HG03175 (cell line): ENCODE results near the gene FAM83E.
"Not testable (repeated sequence)": the region's sequence is repeated elsewhere in the genome, so short reads cannot be mapped to it uniquely, and the experiment has no call there.

ENCODE experiments used
- ATAC-seq: cut with Tn5 transposase; IDR thresholded peaks from one replicate; pipeline ENCODE4 v1.9.1; 2021; ENCODE audit warnings: mild to moderate bottlenecking, moderate library complexity; ENCODE audit not compliant: unreplicated experiment

Gene FAM83E

DNA sequence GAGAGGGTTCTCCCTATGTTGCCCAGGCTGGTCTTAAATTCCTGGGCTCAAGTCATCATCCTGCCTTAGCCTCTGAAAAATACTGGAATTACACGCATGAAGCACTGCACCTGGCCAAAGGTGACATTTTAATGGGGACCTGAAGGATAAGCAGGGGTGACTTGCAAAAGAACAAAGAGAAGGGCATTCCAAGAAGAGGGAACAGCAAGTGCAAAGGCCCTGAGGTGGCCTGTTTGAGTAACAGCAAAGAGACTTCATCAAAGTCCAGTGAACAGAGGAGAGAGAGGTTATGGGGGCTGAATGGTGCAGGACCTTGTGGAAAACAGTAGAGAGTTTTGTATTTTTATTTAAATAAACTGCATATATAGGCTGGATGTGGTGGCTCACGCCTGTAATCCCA lies 27.0 kb upstream of the FAM83E start:
- ATAC-seq = no peak

DNA sequence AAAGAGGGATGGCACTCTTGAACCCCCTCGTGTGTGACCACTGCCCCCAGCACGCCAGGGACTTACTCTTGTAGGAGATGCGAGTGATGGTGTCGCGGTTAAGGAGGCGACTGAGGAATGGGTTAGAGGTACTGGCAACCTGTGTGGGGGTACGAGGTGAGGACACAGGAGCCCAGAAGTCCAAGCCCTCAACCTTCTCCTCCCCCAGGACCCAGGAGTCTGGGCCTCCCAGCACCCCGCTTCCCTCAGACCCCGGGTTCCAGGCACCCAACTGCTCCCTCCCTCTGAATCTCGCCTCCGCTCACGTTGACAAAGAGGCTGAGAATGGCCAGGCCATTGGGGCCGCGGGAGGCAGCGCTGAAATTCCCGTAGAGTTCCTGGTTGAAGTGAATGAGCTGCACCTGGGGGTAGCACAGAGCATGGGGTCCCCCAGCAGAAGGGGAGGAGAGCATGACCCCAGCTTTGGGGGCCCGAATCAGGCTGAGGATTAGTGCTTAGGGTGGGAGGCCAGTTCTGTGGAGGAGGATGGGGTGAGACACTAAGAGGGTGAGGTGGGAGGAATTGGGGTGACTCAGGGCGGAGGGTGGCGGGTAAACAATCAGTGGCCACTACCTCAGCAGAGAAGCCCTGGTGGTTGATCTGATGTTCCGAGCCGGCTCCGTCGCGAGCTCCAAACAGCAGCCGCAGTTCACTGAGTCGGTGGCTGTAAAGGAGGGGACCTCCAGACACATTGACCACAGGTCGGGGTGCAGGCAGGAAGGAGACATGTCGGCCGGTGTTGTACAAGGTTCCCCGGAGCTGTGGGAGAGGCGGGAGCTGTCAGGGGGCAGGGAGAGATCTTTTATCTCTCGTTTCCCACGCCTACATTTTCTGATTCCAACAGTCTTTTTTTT lies 24.9 kb upstream of the FAM83E start:
- ATAC-seq = no peak

DNA sequence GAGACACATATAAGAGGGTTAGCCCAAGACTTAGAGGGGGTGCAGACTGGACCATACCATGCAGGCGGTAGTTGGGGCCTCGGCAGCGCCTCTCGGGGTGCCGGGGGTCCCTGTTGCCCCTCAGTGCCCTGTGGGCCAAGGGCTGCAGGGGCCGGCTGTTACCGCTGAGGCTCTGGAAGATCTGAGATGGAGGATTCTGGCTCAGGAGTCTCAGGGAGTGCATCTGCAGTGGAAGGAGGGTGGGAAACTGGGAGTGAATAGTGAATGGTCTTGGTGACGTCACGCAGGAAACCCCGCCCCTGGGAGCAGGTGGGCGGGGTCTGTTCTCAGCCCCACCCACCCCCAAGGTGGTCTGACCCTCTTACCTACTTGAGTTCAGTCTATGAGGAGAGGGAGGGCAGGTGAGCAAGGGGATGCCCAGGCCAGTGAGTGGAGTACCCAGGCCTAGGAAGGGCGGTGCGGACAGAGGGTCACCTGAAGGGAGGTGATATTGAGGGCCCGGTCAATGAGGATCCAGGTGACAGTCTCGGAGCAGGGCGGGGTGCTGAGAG lies 24.0 kb upstream of the FAM83E start:
- ATAC-seq = no peak

DNA sequence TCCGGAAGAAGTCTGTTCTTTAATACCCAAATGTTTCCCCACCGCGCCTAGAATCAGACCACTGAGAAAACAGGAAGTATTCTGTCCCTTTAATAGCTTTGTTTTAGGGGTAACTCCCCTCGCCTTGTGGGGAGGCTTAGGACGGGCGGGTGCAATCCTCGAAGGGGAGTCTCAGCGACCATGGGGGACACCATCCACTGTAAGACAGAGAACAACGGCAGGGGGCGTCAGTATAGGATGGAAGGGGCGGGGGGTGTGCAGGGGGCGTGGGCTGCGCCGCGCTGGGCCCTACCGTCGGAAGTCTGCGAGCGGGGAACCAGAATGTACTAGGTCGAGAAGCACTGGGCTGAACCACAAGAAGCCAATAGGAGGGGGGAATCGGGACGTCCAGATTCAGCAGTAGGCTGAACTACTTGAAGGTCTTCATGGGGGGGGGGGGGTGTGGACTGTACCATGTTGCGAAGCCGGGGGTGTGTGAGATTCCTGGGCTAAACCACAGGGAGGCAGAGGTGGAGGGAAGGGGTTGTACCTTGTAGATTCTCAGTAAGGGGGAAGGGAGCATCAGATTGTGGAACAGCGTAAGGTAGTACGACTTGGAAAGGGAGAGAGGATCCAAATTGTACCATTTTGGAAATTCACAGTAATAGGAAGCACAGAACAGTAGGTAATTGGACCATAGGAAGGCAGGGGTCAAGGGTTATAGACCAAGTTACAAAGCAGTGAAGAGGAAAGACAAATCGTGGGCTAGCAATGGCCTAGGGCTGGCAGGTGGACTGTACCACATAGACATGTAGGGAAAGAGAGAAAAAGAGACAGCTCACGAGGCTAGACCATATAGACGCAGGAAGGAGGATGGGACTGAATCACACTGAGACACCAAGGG lies 23.3 kb upstream of the FAM83E start:
- peak; percentile 14 for ATAC-seq

DNA sequence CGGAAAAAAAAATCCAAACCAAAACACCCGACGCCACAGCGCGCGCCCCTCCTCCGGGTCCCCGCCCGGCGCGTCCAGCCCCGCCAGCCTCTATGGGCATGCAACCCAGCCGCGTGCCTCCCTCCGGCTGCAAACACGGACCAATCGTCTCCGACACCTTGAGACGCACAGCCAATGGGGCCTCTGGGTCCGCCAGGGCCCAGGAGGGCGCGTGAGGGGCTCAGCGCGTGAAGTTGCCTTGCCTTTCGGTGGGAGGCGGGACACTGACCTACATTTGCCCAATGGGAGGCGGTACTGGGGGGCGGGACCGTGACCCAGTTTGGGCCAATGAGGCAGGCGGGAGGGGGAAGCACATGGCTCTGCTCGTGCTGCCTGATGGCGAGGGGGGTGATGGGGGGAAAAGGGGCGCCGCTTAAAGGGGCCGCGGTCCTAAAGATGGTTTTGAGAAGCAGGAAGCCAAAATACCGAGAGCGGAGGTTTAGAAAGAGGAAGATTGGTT lies 22.6 kb upstream of the FAM83E start:
- peak; percentile 69 for ATAC-seq

DNA sequence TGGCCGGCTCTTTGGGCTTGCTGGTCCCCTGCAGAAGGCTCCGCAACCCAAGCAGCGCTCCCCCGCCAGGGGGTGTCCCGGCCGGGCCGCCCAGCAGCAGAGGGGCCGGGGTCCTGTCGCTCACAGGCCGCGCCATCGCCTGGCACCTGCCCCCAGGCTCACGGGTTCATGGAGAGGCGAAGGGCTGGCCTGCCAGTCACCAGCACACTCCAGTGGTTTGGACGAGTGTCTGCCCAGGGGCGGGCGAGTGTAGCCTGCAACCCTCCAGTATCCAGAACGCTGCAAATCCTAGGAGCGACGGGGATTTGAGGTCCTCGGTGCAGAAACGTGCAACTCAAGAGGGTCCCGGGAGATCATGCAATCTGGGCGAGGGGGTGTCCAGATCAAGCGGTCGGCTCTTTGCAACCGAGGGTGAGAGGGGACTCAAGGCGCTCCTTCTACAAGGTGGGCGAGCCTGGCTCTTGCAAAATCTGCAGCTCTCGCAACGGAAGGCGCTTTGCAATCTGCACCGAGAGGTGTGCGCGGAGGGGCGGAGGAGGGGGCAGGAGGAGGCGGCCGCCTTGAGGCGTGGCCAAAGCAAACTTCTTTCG lies 22.1 kb upstream of the FAM83E start, which contains the start of gene DBP:
Gene DBP (minus strand): TSS at position 521 of the 590 bp plus-strand sequence. CDS start 385 bp downstream, at position 136.
- ATAC-seq = no peak

DNA sequence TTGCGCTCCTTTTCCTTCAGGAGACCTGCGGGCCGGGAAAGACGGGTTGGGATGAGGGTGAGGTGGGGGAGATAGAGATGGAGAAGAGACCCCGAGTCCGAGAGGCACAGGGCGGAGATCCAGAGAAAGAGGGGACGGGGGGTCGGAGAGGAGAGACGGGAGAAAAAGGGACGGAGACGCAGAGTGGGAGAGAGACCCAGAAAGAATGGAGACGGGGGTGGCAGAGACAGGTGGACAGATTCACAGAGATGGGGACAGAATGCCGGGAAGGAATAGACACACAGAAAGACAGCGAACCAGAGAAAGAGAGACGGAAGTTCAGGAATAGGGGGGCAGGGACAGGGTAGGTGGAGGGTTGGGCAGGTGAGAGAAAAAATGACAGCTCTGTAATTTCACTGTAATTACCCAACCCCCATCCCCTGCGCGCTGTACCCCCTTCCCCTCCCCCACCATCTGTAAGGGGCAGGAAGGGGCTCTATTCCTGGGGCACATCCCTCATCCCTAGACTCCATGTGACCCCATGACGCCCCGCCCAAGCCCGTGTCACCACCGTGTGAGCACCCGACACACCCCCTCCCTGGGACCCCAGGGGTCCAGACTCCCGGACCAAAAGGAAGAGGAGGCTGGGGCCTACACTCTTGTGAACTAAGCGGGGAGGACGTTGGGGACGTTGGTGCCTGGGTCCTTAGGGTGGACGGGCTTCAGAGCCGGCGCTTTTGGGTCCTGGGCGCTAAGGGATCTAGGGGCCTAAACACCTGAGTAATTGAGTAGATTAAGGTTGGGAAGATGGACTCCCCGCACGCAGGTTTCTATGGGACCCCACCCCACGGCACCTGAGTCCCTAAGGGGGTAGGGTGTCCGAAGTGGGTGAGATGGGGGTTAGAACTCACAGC lies 21.3 kb upstream of the FAM83E start:
- no peak for ATAC-seq

DNA sequence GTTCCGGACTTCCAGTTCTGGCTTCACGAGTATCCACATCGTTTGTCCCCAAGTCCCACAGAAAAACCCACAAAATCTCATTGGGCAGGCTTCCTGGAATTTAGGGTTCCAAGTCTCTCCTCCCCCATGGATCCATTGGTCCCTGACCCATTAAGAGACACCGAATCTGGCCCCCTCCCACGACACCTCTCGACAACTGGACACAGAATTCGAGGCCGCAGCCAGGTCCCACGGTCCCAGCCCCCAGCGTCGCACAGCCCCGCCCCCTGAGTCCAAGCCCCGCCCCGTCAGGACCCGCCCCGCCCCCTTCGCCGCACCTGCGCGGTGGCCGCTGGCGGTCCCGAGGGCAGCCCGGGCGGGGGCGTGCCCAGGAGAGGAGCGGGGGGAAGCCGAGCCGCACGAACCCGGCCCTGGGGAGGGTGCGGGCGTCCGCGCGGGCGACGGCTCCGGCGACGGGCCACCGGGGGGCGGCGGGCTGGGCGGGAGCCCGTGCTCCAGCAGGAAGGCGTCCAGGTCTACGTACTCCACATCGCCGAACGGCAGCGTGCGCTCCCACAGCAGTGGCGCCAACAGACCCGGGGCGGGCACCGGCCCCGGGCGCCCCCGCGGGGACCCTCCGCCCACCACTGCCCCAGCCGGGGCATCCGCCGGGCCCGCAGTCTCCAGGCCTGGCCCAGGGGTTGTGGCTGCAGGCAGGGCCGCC lies 20.5 kb upstream of the FAM83E start:
- ATAC-seq = no peak

DNA sequence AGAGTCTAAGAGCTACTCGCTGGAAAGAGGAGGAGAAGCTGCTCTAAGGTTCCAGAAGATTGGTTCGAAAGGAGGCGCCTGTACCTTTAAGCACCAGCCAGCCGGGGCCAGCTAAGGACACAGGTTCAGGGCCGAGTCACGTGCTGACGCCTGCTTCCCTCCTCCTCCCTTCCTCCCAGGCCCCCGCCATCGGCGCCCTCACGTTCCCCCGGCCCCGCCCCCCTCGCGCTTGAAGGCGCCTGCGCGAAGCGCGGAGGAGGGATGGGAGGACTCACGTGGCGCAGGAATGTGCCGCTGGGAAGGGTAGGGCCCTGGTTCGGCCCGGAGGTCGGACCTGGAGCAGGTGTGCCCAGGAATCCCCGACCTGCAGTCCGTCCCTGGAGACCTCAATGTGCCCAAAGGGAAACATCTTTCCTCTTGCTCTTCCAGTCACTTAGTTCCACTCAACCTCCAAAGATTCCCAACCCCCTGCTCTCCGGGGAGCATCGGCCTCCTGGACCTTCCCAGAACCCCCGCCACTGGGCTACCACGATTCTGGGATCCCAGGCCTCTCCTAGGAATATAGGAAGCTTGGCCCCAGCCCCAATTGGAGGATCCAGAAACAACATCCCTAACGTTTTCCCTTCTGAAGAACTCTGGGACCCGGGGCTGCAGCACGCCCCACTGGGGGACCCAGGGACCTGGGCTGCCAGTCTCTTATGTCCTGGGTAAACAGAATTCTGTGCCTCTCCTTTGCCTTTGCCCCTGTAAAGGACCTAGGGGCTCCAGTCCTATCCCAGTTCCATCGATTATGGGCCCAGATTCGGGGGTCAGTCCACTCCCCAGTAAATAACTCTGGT lies 19.8 kb upstream of the FAM83E start:
- peak; percentile 34 for ATAC-seq

DNA sequence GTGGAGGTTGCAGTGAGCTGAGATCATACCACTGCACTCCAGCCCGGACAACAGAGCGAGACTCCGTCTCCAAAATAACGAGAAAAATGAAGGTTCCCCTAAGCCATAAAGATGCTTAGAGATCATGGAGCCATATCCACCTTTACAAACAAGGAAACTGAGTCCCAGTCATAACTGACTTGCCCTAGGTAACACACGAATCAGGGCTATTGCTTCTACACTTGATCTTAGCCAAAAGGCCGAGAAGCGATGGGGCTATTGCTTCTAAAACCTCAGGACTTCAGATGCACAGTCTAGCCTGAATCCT lies 19.1 kb upstream of the FAM83E start:
- ATAC-seq = no peak

DNA sequence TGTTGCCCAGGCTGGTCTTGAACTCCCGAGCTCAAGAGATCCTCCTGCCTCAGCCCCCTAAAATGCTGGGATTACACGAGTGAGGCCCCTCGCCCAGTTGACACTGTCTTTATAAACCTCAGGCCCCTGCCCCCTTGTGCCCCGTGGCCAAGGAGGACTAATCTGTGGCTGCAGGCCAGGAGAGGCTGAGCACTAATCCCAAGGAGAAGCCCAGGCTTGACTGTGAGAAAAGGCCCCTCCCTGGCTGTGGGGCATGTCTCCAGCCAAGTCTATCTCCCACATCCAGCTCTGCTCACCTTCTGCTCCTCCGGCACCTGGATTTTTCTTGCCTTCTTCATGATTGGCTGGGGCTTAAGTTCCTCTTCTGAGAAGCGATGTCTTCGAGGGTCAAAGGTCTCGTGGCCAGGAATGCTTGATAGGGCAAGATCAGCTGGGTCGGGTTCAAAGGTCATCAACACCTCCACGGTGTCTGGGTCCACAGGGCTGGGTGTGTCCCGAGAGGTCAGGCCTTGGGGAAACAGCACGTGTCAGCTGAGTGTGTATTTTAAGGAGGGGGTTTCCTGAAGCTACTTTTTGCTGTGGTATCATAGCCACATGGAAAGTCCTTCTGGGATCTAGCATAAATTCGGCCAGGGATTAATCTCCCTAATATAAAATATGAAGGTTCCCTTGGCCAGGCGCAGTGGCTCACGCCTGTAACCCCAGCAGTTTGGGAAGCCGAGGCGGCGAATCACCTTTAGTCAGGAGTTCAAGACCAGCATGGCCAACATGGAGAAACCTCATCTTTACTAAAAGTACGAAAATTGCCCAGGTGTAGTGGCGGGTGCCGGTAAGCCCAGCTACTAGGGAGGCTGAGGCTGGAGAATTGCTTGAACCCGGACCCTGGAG lies 18.5 kb upstream of the FAM83E start:
- no peak for ATAC-seq

DNA sequence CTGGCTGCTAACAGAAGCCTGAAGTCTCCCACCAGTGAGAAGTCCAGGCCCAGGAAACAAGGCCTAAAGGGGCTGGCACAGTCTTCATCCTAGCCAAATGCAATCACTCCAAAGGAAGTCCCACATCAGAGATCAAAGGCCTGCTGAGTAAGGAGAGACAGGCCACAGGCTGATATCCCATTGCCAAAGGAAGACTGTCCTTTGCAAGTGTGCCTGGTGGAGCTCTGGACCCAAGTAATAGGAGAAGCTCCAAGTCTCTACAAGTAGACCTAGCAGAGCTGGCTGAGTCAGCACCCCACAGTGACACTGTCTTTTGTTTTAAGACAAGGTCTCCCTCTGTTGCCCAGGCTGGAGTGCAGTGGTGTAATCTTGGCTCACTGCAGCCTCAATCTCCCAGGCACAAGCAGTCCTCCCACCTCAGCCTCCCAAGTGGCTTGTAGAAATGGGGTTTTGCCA lies 17.8 kb upstream of the FAM83E start:
- no peak for ATAC-seq

DNA sequence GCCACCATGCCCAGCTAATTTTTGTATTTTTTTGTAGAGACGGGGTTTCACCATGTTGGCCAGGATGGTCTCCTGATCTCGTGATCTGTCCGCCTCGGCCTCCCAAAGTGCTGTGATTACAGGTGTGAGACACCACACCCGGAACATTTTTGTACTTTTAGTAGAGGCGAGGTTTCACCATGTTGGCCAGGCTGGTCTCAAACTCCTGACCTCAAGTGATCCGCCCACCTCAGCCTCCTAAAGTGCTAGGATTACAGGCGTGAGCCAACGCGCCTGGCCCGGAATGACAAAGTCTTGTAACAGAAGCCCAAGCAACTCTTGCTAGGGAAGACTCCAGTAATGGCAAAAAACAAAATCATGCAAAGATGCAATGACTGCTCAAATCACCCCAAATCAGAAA lies 17.4 kb upstream of the FAM83E start:
- not testable (repeated sequence) for ATAC-seq

DNA sequence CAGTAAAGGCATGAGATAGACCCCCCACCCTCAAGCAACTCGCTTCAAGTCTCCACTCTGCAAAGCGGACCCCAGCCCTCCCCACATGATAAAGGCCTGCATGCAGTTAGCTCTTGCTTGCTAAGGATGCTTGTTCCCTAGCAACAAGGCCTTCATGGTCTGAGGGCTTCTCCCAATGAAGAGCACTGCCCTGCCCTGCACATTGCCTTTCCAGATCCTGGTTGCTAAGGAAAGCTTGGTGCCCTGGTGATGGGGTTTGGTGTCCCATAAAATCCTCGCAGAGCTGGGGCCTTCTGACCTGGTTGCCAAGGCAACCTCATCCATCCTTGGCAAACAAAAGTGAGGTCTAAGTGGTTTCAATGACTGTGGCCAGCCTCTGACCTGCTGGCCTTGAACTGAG lies 16.3 kb upstream of the FAM83E start:
- ATAC-seq = no peak

DNA sequence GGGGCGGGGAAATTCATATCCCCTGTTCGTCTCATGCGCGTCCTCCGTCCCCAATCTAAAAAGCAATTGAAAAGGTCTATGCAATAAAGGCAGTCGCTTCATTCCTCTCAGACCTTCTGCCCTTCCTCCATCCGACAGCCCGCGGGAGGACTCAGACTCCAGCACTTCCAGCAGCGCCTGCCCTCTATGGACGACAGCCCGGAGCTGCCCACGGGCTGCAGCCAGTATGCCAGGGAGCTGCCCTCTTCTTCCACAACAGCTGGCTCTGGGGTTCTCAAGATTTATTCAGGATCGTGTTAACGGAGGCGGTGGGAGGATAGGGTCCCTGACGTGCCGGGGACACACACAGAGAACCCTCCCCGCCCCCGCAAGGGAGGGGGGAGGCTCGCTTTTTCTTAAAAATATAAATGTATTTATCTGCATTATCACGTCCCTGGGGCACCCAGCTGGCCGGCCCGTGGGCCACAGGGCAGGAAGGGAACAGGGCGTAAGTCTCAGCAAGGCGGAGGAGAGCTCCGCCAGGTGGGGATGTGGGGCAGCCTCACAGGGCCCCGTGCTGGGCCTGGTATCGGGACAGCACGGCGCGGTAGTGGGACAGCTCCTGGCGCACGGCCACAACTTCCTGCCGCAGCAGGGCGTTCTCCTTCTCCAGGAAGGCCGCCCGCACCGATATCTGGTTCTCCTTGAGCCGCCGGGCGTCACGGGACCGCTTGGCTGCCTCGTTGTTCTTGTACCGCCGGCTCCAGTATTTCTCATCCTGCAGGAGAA lies 15.6 kb upstream of the FAM83E start:
- ATAC-seq = no peak

DNA sequence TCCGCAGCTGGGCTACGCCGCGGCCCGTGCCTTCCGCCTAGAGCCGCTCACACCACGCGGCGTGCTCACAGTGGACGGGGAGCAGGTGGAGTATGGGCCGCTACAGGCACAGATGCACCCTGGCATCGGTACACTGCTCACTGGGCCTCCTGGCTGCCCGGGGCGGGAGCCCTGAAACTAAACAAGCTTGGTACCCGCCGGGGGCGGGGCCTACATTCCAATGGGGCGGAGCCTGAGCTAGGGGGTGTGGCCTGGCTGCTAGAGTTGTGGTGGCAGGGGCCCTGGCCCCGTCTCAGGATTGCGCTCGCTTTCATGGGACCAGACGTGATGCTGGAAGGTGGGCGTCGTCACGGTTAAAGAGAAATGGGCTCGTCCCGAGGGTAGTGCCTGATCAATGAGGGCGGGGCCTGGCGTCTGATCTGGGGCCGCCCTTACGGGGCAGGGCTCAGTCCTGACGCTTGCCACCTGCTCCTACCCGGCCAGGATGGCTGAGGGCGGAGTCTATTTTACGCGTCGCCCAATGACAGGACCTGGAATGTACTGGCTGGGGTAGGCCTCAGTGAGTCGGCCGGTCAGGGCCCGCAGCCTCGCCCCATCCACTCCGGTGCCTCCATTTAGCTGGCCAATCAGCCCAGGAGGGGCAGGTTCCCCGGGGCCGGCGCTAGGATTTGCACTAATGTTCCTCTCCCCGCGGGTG lies 14.9 kb upstream of the FAM83E start:
- ATAC-seq = no peak
